Sigmoid colon (tissue), 3 donors: Measurements from ENCODE around the gene PRKCZ.

ENCODE experiments used
- POLR2A ChIP-seq, 2 donors: fragments of 450-650 bp; IDR thresholded peaks; one replicate each; pipeline ENCODE4 v1.6.1; 2016; ENCODE audit warnings: antibody characterized with exemption in 2 of 2, mild to moderate bottlenecking in 2 of 2, moderate library complexity in 2 of 2
- TF ChIP-seq, protein P1 (sequence below), 4 experiments: fragments of 450-650 bp in 3 of 4; fragments of 200-600 bp in 1 of 4; IDR thresholded peaks; one replicate each; pipeline ENCODE4 v1.5.1; 2016 to 2019; ENCODE audit warnings: antibody characterized with exemption in 4 of 4, mild to moderate bottlenecking in 3 of 4, moderate library complexity in 2 of 4

DNA sequence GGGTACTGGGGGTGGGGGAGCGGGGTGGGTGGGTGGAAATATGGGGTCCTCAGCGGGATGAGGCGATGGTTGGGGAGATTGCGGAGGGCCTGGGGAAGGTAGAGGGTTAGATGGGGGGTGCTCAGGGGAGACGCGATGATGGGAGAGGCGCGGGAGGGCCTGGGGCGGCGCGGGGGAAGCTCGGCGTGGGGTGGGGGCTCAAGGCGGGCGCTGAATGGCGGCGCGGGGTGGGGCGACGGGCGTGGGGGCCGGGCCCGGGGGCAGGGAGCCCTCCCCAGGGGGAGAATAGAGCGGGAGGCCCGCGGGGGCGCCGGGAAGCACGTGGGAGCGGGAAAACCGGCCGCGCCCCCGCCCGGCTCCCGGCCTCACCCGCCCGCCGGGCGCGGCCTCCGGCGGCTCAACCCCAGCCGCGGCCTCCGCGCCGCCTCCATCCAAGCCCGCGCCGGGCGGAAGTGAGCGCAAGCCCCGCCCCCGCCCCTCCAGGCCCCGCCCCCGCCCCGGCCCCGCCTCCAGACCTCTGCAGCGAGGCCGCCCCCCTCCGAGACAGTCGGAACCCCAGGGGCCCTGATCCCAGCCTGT, 144.2 kb downstream of the PRKCZ start, which contains the start of gene FAAP20:
- TF ChIP-seq, protein P1, sequence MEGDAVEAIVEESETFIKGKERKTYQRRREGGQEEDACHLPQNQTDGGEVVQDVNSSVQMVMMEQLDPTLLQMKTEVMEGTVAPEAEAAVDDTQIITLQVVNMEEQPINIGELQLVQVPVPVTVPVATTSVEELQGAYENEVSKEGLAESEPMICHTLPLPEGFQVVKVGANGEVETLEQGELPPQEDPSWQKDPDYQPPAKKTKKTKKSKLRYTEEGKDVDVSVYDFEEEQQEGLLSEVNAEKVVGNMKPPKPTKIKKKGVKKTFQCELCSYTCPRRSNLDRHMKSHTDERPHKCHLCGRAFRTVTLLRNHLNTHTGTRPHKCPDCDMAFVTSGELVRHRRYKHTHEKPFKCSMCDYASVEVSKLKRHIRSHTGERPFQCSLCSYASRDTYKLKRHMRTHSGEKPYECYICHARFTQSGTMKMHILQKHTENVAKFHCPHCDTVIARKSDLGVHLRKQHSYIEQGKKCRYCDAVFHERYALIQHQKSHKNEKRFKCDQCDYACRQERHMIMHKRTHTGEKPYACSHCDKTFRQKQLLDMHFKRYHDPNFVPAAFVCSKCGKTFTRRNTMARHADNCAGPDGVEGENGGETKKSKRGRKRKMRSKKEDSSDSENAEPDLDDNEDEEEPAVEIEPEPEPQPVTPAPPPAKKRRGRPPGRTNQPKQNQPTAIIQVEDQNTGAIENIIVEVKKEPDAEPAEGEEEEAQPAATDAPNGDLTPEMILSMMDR (IDR thresholded peaks at IDR 0.05): no peak
- TF ChIP-seq POLR2A (IDR thresholded peaks at IDR 0.05): no peak
